Endothelial cell of umbilical vein (primary cell): ENCODE data around the gene CTTN. TPM values are rescaled to one million over a fixed set of nuclear protein-coding genes. Genes with fewer than 3 reads are reported as not detected.

Experiments used
- BruUV-seq: library from RNA; stranded (reverse); fragments of 400-500 nt; replicated peaks from 2 replicates; lab custom pipeline; 2021; lab: Mats Ljungman, UMichigan
- CTCF ChIA-PET: fragments of 300-600, 350-600 bp; sonication (Branson Sonifier 250); formaldehyde crosslinking; loops from one replicate; lab custom pipeline; 2021; ENCODE audit warnings: antibody characterized with exemption, inconsistent platforms; lab: Charles Lee
- POLR2A ChIA-PET: fragments of 300-600, 350-600 bp; sonication (Branson Sonifier 250); formaldehyde crosslinking; loops from one replicate; lab custom pipeline; 2021; ENCODE audit warnings: antibody characterized with exemption, inconsistent platforms; lab: Charles Lee
- DNase-seq: peaks from one replicate; pipeline ENCODE4 v3.0.0-alpha.2; 2011; ENCODE audit warnings: low read depth, low spot score
- FAIRE-seq: peaks from 2 replicates; lab custom pipeline; 2011; peaks lifted over from hg19 to GRCh38; lab: Jason Lieb, UNC
- H2AFZ ChIP-seq: 2 replicates; pipeline ENCODE4 v1.6.0; 2012; ENCODE audit warnings: low read depth, low read length, control low read depth, inconsistent platforms
- H3K27ac ChIP-seq: 2 replicates; pipeline ENCODE4 v1.5.1; 2011; ENCODE audit warnings: low read depth, mild to moderate bottlenecking, control low read depth, low read length, moderate library complexity; ENCODE audit not compliant: insufficient read depth
- H3K27me3 ChIP-seq, 2 experiments: 2 replicates each; pipeline versions ENCODE4 v1.6.0 to v1.6.1; 2011; ENCODE audit warnings: low read length in 2 of 2, mixed read lengths in 1 of 2; ENCODE audit not compliant: control insufficient read depth in 2 of 2, insufficient read depth in 2 of 2
- H3K36me3 ChIP-seq, 2 experiments: 2 replicates in 1 of 2; 3 replicates in 1 of 2; pipeline ENCODE4 v1.5.1; 2011; ENCODE audit warnings: low read length in 2 of 2, mild to moderate bottlenecking in 1 of 2, moderate library complexity in 1 of 2; ENCODE audit not compliant: control insufficient read depth in 2 of 2, insufficient read depth in 2 of 2; ENCODE audit errors: extremely low read depth in 1 of 2
- H3K4me1 ChIP-seq: 3 replicates; pipeline ENCODE4 v1.5.1; 2011; ENCODE audit warnings: mild to moderate bottlenecking, low read length; ENCODE audit not compliant: control insufficient read depth, insufficient read depth; ENCODE audit errors: extremely low read depth
- H3K4me2 ChIP-seq: 2 replicates; pipeline ENCODE4 v1.6.1; 2011; ENCODE audit warnings: low read length, control low read depth, mixed read lengths; ENCODE audit not compliant: insufficient read depth
- H3K4me3 ChIP-seq, 3 experiments: fragments of 200-600 bp in 1 of 3; sonication (generic), shearing (Covaris generic) in 1 of 3; replicated peaks in 1 of 3; 2 replicates each; pipeline ENCODE4 v1.5.1; 2011 to 2016; ENCODE audit warnings: control low read depth in 3 of 3, low read length in 3 of 3, mild to moderate bottlenecking in 2 of 3, inconsistent platforms in 1 of 3, low read depth in 1 of 3, moderate library complexity in 1 of 3; ENCODE audit not compliant: insufficient read depth in 1 of 3
- H3K79me2 ChIP-seq: 2 replicates; pipeline ENCODE4 v1.6.0; 2012; ENCODE audit warnings: low read length, inconsistent platforms; ENCODE audit not compliant: control insufficient read depth, insufficient read depth
- H3K9ac ChIP-seq: replicated peaks from 2 replicates; pipeline ENCODE3; 2011; ENCODE audit warnings: low read length, control low read depth; ENCODE audit not compliant: insufficient read depth; ENCODE audit errors: extremely low read depth
- H3K9me1 ChIP-seq: replicated peaks from 3 replicates; pipeline ENCODE4 v1.6.0; 2011; ENCODE audit warnings: mild to moderate bottlenecking, low read length; ENCODE audit not compliant: control insufficient read depth, insufficient read depth; ENCODE audit errors: extremely low read depth
- H3K9me3 ChIP-seq: replicated peaks from 2 replicates; pipeline ENCODE4 v1.5.1; 2012; ENCODE audit warnings: low read length, inconsistent platforms; ENCODE audit not compliant: control insufficient read depth, insufficient read depth
- H4K20me1 ChIP-seq: replicated peaks from 2 replicates; pipeline ENCODE3; 2011; ENCODE audit warnings: mild to moderate bottlenecking, low read length; ENCODE audit not compliant: control insufficient read depth, insufficient read depth; ENCODE audit errors: extremely low read depth
- EZH2 ChIP-seq: IDR thresholded peaks from 2 replicates; pipeline ENCODE4 v1.6.1; 2012; ENCODE audit warnings: borderline replicate concordance, low read depth, mild to moderate bottlenecking, moderate library complexity, low read length, inconsistent platforms; ENCODE audit not compliant: severe bottlenecking
- FOS ChIP-seq: IDR thresholded peaks from 2 replicates; pipeline ENCODE4 v1.6.1; 2011; ENCODE audit warnings: mild to moderate bottlenecking, low read length, moderate library complexity, borderline replicate concordance; ENCODE audit not compliant: insufficient read depth
- GATA2 ChIP-seq: IDR thresholded peaks from 2 replicates; pipeline ENCODE4 v1.7.0; 2011; ENCODE audit warnings: low read depth, mild to moderate bottlenecking, moderate library complexity, mixed read lengths, low read length; ENCODE audit not compliant: insufficient read length, insufficient read depth
- JUN ChIP-seq: IDR thresholded peaks from 2 replicates; pipeline ENCODE4 v1.6.1; 2011; ENCODE audit warnings: borderline replicate concordance, low read depth; ENCODE audit not compliant: insufficient read length, insufficient read depth
- MYC ChIP-seq: IDR thresholded peaks from one replicate; pipeline ENCODE4 v1.6.1; 2011; ENCODE audit warnings: mild to moderate bottlenecking, low read depth, low read length
- POLR2A ChIP-seq: IDR thresholded peaks from 2 replicates; pipeline ENCODE4 v1.6.1; 2012; ENCODE audit warnings: low read depth, mild to moderate bottlenecking, control low read depth, low read length
- POLR2AphosphoS5 ChIP-seq: IDR thresholded peaks from 2 replicates; pipeline ENCODE4 v1.6.1; 2012; ENCODE audit warnings: low read depth, mild to moderate bottlenecking, control low read depth, low read length, moderate library complexity; ENCODE audit not compliant: insufficient read depth
- dilution Hi-C: fragments of 300-500 bp; cut with MboI; formaldehyde crosslinking; loops from one replicate; pipeline ENCODE4 v1.15.0; 2019; ENCODE audit warnings: low sequenced_read_pairs; ENCODE audit not compliant: extremely low pct_ligation_motif_present
- intact Hi-C: fragments of 100-400 bp; cut with micrococcal nuclease; formaldehyde crosslinking; loops from one replicate; pipeline ENCODE4 v1.10.0; 2022
- polyA plus RNA-seq, 4 experiments: library from polyadenylated mRNA; depleted of rRNA in 3 of 4; stranded (reverse) in 3 of 4; unstranded in 1 of 4; fragments of >200 nt; gene quantifications; 2 replicates each; pipeline versions ENCODE4 v1.2.1 to v1.2.3, GENCODE V29; 2011 to 2012; ENCODE audit warnings: missing spikeins in 1 of 4
- total RNA-seq: library from RNA; stranded (reverse); gene quantifications from 2 replicates; pipeline ENCODE4 v1.2.3, GENCODE V29; 2021
- TF ChIP-seq, protein P1 (sequence below): IDR thresholded peaks from 2 replicates; pipeline ENCODE4 v1.6.1; 2011; ENCODE audit not compliant: insufficient read depth, insufficient read length
- TF ChIP-seq, protein P2 (sequence below), 2 donors: IDR thresholded peaks; 1 replicate in 1 of 2; 2 replicates in 1 of 2; pipeline ENCODE4 v1.5.1; 2011; ENCODE audit warnings: low read length in 2 of 2, mild to moderate bottlenecking in 2 of 2, moderate library complexity in 2 of 2, control low read depth in 1 of 2, inconsistent platforms in 1 of 2, low read depth in 1 of 2; ENCODE audit not compliant: insufficient read depth in 1 of 2; ENCODE audit errors: extremely low read depth in 1 of 2

CTTN gene
- total and polyA plus RNA-seq, 2 donors (not counting 3 experiments of a cell fraction or from before 2014, with no cell fraction given) = 161 to 330 TPM

DNA sequence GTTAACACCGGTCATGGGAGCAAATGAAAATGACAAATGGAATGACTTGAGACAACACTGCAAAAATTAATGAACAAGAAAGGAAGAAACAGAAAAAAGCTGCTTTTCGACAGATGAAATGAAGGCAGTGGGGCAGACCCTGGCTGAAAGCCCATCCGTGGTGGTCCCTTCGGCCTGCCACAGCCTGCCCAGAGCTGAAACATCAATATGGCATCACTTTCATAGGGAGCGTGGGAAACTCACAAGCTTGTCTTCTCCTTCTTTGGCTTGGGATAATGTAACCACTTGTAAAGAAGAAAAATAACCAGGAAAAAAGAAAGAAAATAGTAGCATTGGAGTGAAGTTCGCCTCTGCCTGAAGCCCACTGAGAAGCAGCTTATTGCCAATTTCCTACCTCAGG is 78.8 kb downstream of the CTTN start:
- ChIA-PET CTCF (interaction anchor here (1.4 kb wide), 1 partner anchor 10 kb away, joined by 4 read pairs; no protein-coding TSS in a partner anchor), POLR2A (no interaction called here)
- FAIRE-seq = no peak
- Histone ChIP-seq H4K20me1 (no peaks in the 10 kb centered on the region), H3K4me1 (no peaks in the 10 kb centered on the region), H3K9ac (no peak overlapping the region), H3K36me3 (no peaks in the 10 kb centered on the region), H3K9me3 (no peaks in the 10 kb centered on the region), H3K9me1 (no peaks in the 10 kb centered on the region), H3K27me3 (no peaks in the 10 kb centered on the region), H3K4me3 (no peak overlapping the region), H3K79me2 (no peaks in the 10 kb centered on the region), H3K27ac (no peak overlapping the region), H3K4me2 (no peak overlapping the region), H2AFZ (no peak overlapping the region)
- intact Hi-C loops = loop anchor here (10.0 kb wide), 1 partner anchor 562 kb away; no protein-coding TSS in a partner anchor
- TF ChIP-seq JUN (no peak), POLR2A (no peak), MYC (no peak), GATA2 (no peak), POLR2AphosphoS5 (no peak), EZH2 (no peak), FOS (no peak)
- TF ChIP-seq, protein P1, sequence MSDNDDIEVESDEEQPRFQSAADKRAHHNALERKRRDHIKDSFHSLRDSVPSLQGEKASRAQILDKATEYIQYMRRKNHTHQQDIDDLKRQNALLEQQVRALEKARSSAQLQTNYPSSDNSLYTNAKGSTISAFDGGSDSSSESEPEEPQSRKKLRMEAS = no peak
- TF ChIP-seq, protein P2, sequence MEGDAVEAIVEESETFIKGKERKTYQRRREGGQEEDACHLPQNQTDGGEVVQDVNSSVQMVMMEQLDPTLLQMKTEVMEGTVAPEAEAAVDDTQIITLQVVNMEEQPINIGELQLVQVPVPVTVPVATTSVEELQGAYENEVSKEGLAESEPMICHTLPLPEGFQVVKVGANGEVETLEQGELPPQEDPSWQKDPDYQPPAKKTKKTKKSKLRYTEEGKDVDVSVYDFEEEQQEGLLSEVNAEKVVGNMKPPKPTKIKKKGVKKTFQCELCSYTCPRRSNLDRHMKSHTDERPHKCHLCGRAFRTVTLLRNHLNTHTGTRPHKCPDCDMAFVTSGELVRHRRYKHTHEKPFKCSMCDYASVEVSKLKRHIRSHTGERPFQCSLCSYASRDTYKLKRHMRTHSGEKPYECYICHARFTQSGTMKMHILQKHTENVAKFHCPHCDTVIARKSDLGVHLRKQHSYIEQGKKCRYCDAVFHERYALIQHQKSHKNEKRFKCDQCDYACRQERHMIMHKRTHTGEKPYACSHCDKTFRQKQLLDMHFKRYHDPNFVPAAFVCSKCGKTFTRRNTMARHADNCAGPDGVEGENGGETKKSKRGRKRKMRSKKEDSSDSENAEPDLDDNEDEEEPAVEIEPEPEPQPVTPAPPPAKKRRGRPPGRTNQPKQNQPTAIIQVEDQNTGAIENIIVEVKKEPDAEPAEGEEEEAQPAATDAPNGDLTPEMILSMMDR (IDR thresholded peaks at IDR 0.05; ENCODE audit: extremely low read depth in 1 of 2, insufficient read depth in 1 of 2, low read depth in 1 of 2, low read length in 2 of 2) = no peak
- BruUV-seq = no TSS peak
- dilution Hi-C loops = no loop called here
- DNase-seq = no peak
